ENCODE data around the gene LRRFIP1. TPM values are rescaled to one million over a fixed set of nuclear protein-coding genes. Genes with fewer than 3 reads are reported as not detected.

LRRFIP1 gene
- total RNA-seq, 1 donor from 2014 or later, result 88.5 TPM

DNA sequence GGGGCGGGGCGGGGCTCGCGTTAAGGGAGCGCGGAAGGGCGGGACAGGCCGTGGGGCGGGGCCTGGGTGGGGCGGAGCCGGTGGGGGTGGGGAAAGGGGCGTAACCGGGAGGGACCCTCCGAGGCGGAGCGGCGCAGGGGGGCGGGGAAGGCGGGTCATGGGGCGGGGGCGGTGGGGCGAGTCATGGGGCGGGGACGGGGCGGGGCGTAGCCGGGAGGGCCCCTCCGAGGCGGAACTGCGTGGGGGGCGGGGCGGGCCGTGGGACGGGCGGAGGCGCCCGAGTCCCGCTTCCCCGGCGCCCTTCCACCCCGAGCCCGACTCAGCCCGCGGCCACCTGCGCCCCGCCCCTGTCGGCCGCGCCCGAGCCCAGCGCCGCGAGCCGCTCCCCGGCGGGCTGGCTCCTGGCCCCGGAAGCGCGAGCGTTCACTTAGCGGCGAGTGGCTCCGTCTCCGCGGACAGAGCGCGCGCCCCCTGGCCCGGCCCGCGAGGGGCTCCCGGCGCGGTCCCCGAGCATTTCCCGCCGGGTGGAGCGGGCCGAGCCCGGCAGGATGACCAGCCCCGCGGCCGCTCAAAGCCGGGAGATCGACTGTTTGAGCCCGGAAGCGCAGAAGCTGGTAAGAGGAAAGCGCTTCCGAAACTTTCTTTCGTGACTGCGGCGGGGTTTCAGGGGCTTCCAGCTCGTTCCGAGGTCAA lies 64.7 kb downstream of the LRRFIP1 start:
- intact Hi-C loops (cut with DNase I), result no loop called here
- peak; percentile 79 for ATAC-seq (ENCODE audit: poor library complexity)
- peak; percentile 98 for DNase-seq

DNA sequence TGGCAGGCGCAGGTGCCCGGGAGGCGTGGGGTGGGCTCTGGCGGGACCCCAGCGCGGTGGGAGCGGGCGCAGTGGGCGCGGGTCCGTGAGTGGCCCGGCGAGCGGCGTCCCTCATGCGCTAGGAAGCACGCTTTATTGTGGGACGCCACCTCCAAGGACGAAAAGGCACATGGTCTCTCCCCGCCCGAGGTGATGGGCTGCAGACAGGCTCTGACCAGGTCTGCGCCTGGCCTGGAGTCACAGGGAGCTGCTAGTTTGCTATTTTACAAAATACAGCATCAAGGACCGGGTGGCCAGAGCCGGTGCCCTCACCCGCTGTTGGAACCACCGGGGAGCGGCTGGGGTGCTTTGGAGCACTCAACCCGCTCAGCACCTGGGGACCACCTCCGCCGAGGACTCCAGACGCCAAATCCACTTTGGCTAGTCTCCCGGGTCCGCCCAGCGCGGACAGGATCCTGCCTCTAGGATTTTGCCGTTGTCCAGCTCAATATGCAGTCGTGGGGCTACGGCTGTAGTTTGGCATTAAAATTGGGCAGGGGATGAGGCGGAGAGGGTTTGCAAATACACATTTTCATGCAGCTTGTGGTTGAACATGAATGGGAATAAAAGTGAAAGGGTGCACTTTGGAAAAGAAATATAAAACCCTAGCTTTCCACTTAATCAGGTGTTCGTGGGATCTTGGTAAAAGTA lies 65.4 kb downstream of the LRRFIP1 start:
- DNase-seq (peak; percentile 66), ATAC-seq (ENCODE audit: poor library complexity) (no peak)
- intact Hi-C loops (cut with DNase I), result no loop called here

DNA sequence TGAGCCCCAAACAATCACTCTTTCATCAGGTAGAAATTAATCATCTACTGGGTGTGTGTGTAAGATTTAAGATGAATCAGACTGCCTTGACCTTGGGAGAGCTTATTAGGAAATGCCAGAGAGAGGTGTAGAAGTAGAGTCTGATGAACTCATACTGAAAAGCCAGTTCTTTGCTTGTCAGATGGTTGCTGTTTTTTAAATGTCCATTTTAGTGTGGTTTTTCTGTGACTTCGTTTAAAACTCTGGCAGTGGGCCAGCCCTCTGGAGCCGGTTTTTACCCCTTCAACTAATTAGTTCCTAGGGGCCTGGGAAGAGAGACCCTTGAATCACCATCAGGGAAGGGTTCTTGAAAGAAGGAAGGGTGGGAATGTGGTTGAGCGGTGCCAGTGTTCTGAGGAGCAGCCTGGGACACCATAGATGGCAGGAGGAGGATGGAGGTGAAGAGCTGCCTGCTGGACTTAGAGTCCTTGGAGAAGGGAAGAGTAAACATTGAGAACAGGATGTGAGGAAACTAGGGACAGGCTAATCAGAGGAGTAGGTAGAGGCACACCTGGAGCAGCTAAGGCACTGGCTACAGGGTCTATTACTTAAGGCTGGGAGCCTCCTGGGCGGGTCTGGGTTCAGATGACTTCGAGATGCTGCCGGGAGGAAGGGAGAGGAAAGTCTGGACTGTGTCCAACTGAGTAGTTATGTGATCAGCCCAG lies 66.1 kb downstream of the LRRFIP1 start:
- DNase-seq (no peak), ATAC-seq (ENCODE audit: poor library complexity) (no peak)
- intact Hi-C loops (cut with DNase I), result no loop called here

DNA sequence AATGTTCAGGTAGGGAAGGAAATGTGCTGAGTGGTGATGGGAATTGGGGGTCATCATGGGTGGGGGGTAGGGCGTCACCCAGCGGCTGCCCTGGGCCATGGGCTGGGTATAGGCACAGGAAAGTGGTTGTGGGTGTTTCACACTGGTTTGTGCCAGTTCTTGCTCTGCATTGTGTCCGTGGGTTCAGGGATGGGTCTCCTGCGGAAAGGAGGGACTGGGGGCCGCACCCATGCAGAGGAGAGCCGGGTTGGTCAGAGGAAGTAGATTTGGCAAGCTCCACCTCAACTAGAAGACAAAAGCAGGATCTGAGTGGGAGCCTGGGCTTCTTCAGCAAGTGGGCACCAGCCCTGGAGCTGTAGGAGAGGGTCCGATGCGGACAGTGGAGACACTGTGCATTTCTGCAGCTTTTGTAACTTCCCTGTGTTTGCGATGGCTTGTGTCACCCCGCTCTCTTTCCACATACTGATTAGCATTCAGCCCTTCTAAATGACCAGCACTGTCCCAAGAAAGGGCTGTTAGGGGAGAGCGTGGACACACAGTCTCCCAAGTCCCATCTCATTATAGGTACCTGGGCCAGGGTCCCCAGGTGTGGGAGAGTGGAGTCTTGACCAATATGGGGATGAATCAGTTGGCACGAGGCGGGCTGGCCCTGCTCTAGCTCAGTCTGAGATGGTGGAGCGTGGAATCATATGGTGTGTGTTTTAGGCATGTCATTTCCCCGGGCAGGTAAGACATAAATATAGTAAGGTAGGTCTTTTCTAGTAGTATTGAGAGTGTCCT lies 67.2 kb downstream of the LRRFIP1 start:
- no peak for ATAC-seq (ENCODE audit: poor library complexity)
- intact Hi-C loops (cut with DNase I), result no loop called here
- DNase-seq, result peak; percentile 60

DNA sequence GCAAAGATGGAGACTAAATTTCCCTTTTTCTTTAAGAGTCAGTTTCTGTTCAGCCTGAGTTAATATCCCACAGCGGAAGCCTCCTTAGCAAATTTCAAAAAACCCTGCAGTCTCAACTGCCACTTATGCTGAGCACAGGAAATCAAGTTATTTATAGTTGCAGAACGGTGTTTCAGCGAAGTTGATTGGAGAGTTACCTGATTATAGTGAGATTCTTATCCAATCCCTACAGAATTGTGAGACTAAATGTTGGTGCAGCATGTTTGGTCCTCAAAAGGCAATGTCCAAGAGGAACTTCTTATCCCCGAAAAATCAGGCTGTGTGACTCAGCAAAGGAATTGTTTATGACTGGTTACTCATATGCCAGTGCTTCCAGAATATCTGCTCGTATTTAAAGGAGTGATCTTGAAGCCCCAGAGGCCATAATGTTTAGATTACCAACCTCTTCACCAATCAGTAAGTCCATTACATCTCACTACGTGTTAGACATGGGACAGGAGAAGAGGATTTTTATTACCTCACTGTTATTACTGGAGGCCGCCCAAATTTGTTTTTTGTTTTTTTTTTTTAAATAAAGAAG lies 67.9 kb downstream of the LRRFIP1 start:
- intact Hi-C loops (cut with DNase I), result no loop called here
- DNase-seq (no peak), ATAC-seq (ENCODE audit: poor library complexity) (no peak)

DNA sequence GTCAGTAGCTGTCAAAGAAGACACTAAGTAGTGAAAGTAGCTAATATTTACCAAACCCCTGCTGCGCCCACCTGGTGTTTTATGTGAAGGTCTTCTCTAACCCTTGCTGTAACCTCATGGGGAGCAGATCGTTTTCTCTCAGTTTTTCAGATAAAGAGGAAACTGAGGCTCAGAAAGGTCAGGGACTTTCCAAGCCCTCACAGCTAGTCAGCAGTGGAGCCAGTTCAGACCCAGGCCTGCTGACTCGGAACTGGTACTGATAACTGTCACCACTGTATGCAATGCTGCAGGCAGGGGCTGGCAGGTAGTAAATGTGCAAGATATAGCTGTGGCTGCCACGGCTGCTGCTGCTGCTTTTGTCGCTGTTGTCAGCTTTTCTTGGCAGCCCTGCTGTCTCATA lies 69.1 kb downstream of the LRRFIP1 start:
- DNase-seq (no peak), ATAC-seq (ENCODE audit: poor library complexity) (no peak)
- intact Hi-C loops (cut with DNase I), result no loop called here

DNA sequence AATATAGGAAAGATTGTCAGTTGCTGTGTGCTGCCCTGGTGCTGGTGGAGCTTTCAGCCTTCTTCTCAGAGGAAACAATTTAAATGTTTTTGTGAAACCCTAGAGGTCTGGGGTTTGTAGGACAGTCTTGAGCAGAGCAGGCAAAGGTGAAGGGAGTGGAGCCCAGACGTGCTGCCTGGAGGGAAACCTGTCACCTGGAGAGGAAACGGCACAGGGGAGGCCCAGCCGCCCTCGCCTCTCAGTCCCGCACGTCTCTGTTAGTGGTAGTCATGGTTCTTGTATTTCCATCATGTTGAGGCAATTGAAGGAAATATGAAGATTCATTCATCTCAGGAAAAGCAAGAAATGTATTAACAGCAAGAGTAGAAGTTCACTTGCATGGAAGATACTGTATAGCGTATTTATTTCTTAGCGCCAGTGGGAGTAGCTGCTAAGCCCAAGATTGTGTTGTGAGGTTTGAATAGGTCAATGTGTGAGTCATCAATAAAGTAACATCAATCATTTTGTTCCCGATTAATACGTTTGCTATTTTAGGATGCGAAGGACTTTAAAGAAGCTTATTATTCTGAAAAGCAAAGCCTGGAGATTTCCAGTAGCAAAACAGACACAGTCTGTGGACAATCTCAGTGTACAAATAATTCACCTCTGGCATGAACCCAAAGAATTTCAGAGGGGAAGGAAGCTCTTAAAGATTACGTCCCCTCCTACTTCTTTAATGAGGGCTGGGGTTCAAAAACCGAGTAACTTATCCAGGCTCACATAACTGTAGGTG lies 70.4 kb downstream of the LRRFIP1 start:
- intact Hi-C loops (cut with DNase I), result no loop called here
- no peak for DNase-seq
- ATAC-seq (ENCODE audit: poor library complexity), result no peak

DNA sequence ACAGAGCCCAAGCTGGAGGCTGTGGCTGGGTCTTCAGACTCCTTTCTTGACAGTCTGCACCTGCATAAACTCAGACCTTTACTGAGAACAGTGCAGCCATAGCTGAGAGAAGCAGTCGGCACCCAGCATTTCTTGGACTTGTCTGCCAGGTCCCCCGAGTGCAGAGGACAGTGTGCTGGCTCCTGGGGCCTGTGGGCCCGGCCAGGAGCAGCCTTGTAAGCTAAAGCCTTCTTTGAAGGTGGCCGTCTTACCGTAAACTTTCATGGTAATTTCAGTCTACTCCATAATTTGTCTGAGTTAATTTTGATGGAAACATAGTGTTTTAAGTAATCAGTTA lies 70.9 kb downstream of the LRRFIP1 start:
- DNase-seq (no peak), ATAC-seq (ENCODE audit: poor library complexity) (no peak)
- intact Hi-C loops (cut with DNase I), result no loop called here

DNA sequence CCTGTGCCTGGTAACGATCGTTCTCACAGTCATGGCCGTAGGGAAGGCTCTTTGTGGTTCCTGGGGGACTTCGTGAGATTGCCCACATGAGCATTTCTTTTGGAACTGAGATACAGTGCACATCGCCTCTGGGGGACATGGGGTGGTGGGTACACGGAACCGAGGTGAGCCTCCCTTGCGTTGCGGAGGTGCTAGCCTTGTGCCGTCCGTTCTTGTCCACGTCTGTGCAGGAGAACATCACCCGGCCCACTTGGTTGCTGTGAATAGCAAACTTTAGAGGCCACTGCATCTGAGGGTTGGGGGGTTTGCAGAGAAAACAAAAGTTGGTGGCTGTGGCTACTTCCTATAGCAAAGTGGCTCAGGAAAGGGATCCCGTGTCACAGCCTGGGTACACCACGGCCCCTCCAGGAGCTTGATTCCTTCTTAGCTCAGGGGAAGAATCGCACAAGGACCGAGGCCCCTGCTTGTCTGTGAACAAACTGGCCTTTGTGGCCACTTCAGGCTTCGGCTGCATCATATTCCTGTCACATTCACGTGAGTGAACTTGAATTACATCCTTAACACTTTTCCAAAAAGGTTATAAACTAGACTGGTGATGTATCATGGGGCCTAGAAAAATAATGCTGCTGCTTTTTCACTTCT lies 72.6 kb downstream of the LRRFIP1 start:
- DNase-seq, result no peak
- no peak for ATAC-seq (ENCODE audit: poor library complexity)
- intact Hi-C loops (cut with DNase I), result loop anchor here (2.0 kb wide), 1 partner anchor 29 kb away; no protein-coding TSS in a partner anchor

DNA sequence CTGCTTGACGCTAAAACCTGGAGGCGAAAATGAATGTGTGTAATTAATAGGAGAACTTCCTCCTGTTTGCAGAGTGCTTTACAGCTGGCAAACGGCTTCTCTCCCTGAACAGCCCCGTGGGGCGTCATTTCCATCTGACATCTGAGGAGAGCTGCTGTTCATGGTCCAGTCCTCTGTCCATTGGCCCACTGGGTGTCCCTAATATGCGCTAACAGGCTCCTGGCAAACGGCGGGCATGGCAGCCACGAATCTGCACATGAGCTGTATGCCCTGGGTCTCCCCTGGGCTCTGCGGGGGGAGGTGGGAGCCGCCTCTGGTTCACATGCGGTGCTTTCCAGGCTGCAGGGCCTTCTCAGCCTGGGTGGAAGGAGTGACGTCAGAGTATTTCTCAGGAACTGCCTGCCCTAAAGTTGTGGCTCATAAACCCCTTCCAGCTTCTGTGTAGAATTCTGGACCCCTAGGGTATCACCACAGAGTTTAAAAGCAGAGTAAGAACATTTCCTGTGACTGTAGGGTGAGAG lies 73.2 kb downstream of the LRRFIP1 start:
- DNase-seq (peak; percentile 78), ATAC-seq (ENCODE audit: poor library complexity) (peak; percentile 54)
- intact Hi-C loops (cut with DNase I), result loop anchor here (2.0 kb wide), 1 partner anchor 28 kb away; no protein-coding TSS in a partner anchor

DNA sequence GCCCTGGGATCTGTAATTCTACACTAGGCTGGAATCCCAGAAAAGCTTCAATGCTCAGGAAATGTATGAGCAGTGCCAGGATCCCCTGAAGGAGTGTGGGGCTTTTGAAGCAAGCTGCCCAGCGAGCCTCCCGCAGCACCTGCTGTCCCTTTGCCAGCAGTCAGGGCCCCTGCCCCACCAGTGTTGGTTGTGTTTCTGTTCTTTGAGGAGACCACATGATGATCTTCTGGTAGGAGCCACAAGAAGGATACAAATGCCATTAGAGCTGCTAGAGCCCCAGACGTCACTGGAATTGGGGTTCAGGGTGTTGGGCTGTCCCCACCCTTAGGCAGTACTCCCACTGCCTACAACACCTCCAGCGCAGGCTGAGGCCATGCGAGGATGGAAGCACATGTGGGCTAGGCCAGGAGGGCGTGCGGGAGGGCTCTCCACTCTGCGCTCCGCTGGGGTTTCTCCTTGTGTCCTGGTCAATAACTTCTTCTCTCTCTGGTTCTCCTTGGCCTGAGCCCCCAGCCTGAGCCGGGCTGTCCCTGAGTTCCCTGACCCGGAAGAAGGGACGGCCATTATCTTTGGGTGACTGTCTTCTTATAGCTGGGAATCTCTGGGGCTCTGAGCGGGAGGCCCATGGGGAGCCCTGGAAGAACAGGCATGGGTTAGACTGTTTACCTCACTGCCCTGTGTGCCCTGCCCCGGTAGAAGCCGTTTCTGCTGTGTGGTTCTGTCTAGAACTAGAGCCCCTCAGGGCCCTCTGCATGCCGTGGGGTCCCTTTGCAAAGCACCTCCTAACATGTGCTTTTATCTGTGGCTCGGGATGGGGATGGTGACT lies 73.9 kb downstream of the LRRFIP1 start:
- intact Hi-C loops (cut with DNase I), result loop anchor here (2.0 kb wide), 1 partner anchor 28 kb away; no protein-coding TSS in a partner anchor
- DNase-seq, result no peak
- no peak for ATAC-seq (ENCODE audit: poor library complexity)

DNA sequence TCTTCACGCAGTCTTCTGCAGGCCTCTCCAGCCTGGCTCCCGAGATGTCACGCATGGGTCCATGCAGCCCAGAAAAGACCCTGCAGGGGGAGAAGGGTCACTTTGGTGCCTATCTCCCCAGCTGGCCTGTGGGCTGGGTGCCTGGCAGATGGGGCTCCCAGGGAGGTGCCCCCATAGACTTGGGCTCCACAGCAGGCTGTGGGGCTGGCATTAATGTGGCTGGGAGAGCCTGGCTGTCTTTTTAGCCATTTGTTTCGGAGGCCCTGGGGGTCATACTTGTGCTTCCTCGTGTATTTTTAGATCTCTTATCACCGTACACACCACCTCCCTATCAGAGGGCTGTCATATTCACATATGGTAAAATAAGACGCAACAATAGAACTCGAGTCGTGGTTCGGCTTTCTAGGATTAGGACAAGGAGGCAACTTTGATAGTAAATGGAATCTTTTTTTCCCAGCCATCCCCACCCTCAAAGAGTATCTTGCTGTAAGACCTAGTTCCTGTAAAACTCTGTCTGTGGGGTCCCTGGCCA lies 74.5 kb downstream of the LRRFIP1 start:
- no peak for DNase-seq
- ATAC-seq (ENCODE audit: poor library complexity), result peak; percentile 1
- intact Hi-C loops (cut with DNase I), result loop anchor here (2.0 kb wide), 1 partner anchor 27 kb away; no protein-coding TSS in a partner anchor

DNA sequence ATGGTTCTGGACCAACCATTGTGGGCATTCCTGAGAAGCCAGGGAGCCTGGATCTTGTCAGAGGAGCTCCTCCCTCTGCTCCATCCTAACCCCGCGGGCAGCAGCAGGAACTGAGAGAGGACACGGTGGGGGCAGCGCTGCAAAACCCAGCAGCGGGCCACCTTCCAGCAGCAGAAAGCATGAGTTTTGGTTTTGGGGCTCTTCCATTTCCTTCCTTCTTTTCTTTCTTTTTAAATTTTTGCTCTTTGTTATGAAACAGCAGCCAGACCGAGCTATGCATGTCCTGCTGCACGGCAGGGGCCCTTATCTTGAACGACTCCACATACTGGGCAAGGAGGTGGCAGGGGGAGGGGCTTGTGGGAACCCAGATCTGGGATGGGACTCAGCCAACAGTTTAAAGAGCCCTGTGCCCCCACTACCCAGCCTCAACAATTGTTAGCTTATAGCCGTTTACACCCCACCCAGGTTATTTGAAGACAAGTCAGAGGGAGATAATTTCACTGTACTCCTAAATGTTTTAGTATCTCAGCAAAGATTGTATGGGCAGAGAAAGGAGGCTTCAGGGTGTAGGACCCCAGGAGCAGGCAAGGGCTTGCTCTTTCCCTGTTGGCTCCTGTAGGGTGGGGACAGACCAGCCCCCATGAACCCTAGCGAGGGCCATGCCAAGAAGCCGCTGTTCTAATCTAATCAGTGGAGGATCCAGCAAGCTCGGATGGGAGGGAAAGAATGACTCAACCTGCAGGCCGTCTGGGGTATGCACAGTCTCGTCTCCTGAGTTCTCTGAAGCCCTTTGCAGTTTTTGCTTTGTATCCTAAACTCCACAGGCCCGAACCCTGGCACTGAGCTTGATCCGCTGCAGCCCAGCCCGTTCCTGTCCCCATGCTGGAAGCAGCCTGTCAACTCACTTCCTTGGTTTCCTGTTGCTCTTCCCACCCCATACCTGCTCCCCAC lies 75.3 kb downstream of the LRRFIP1 start:
- intact Hi-C loops (cut with DNase I), result no loop called here
- peak; percentile 78 for DNase-seq
- peak; percentile 67 for ATAC-seq (ENCODE audit: poor library complexity)

DNA sequence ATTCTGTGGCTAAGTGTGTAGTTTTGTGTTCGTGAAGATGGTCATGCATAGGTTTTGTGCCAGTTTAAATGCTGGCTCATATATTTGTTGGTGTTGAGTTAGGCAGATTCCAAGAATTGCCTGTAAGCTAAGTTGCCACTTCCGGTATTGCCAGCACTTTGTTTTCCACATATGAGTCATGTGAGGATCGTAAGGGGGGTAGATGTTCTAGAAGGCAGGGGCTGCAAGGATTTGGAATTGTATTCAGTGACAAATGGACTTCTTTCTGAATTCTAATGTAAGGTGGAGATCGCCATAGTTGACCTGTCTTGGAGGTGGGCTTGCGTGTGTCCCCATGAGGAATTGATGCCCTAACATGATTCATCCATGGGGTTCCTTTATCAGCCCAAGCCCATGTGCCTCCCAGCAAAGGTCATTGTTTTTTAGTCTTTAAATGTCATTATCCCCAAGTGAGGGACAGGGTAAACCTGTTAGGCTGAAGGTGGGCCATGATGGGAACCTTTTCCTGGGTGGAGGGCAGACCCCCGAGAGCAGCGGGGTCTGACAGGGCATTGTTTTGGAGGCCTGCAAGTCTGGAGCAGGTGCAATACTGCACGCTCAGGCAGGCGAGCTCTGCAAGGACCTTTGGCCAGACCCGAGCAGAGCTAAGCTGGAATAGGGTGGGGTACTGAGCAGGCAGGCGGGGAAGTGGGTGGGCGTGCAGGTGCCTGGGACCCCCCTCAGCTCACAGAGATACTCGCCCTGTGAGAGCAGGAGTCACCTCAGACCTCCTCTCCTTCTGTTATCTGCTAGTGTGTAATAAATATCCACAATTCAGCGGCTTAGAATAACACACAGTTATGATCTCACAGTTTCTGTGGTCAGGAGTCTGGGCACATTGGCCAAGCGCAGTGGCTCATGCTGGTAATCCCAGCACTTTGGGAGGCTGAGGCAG lies 77.4 kb downstream of the LRRFIP1 start:
- intact Hi-C loops (cut with DNase I), result no loop called here
- no peak for ATAC-seq (ENCODE audit: poor library complexity)

More for the DNA sequence above, 77.4 kb downstream of the LRRFIP1 start:
- no peak for DNase-seq

Measured in Right ventricle myocardium superior (tissue), 1 donor.